ENCODE results near the gene DMP1.

The DMP1 gene

DNA sequence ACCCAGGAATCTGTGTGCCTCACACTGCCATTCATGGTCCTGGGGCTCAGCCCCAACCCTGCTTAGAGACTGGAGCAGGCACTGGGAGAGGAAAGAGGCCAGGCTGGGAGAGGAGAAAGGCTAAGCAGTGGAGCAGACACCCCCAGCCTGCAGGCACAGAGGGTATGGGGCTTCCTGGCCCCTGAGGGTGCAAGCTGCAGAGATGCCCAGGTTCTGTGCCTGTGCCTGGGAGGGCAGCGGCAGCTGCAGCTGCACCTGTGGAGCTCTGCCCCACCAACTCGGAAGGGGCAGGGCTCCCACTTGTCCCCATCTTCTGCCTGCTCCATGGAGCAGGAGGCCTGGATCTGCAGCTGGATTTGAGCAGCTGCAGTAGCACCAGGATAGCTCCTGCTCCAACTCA is 47.9 kb downstream of the DMP1 start:
- DNase-seq (ENCODE audit: low read depth in 2 of 2): no peak
- TF ChIP-seq, protein P1, sequence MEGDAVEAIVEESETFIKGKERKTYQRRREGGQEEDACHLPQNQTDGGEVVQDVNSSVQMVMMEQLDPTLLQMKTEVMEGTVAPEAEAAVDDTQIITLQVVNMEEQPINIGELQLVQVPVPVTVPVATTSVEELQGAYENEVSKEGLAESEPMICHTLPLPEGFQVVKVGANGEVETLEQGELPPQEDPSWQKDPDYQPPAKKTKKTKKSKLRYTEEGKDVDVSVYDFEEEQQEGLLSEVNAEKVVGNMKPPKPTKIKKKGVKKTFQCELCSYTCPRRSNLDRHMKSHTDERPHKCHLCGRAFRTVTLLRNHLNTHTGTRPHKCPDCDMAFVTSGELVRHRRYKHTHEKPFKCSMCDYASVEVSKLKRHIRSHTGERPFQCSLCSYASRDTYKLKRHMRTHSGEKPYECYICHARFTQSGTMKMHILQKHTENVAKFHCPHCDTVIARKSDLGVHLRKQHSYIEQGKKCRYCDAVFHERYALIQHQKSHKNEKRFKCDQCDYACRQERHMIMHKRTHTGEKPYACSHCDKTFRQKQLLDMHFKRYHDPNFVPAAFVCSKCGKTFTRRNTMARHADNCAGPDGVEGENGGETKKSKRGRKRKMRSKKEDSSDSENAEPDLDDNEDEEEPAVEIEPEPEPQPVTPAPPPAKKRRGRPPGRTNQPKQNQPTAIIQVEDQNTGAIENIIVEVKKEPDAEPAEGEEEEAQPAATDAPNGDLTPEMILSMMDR (IDR thresholded peaks at IDR 0.05; ENCODE audit: low read depth, low read length): no peak
- H3K4me3 ChIP-seq (replicated peaks in 1 of 2; ENCODE audit: low read depth in 2 of 2, low read length in 2 of 2): no peak overlapping the region

DNA sequence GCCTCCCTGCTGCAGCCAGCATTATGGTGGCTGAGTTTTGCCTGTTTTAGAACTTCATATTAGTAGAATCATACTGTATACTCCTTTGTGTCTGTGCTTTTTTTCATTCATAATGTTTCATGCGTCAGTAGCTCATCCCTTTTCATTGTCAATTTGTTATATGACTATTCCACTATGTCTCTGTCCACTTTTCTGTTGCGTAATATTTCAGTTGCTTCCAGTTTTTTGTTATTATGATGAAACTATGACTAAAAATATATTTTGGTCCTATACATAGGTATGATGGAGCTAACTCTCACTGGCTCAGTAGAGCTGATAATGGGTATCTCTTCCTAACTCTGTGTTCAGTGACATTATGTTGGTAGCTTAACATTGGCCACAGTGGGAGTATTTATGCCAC is 48.3 kb downstream of the DMP1 start:
- TF ChIP-seq, protein P1 (IDR thresholded peaks at IDR 0.05; ENCODE audit: low read depth, low read length): no peak
- DNase-seq (ENCODE audit: low read depth in 2 of 2): no peak

DNA sequence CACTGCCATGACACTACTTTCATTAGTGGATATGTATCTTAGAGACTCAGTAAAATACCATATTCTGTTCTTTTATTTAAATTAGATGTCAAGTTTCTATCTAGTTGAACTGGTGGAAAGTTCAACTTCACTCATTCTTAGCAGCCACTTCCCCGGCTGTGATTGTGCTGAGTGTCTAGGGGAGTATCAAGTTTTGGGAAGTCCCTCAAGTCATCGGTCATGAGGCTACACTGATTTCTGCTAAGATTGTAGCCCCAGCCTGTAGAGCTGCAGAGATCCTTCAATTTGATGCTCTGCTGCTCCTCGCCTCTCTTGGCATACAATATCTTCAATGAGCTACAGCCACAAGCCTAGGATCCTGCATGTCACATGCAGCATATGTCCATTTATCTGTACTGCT is 53.9 kb downstream of the DMP1 start:
- TF ChIP-seq, protein P1 (IDR thresholded peaks at IDR 0.05; ENCODE audit: low read depth, low read length): no peak
- DNase-seq (ENCODE audit: low read depth in 2 of 2): no peak
- no peak overlapping the region for H3K4me3 ChIP-seq (replicated peaks in 1 of 2; ENCODE audit: low read depth in 2 of 2, low read length in 2 of 2)

More for the DNA sequence above, 48.3 kb downstream of the DMP1 start:
- H3K4me3 ChIP-seq (replicated peaks in 1 of 2; ENCODE audit: low read depth in 2 of 2, low read length in 2 of 2): no peak overlapping the region

DNA sequence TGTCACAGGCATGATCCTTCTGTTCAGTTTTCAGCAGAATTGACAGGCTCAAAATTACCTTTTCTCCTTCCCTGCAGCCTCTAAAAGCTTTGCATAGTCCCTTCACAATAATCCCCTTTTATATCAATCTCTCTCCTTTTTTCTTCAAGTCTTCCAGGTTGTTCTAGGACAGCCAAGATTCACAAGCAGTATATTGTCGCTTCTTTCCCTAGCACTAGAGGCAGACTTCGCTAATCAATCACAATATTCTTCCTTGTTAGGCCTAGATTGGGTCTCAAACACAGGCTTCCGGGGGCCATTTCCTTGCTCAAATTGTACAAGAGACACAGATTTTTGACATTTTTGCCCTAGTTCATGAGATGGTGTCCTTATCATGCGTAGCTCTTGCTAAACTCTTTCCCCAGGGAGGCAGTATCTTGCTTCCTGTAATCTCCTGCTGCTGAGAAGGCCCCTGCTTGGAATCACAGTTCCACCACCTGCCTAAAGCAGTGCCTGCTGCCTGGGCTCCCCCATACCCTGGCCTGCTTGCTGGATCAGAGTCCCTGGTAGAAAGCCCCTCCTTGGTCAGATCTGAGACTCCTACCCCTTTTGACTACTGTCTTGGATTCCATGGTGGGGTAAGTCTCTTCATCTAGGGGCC is 57.3 kb downstream of the DMP1 start:
- peak in 1 of 2 donors; percentile 3 for DNase-seq (ENCODE audit: low read depth in 2 of 2)
- TF ChIP-seq, protein P1 (IDR thresholded peaks at IDR 0.05; ENCODE audit: low read depth, low read length): no peak
- H3K4me3 ChIP-seq (replicated peaks in 1 of 2; ENCODE audit: low read depth in 2 of 2, low read length in 2 of 2): no peak overlapping the region

Measured in cardiac fibroblast (primary cell).